CD4-positive, alpha-beta T cell treated with Interleukin-12 subunit alpha and Interleukin-12 subunit beta, for 1 hour (primary cell): ENCODE measurements around the gene SLC6A3.
"Not testable (repeated sequence)": the region's sequence is repeated elsewhere in the genome, so short reads cannot be mapped to it uniquely, and the experiment has no call there.

ENCODE experiments used
- DNase-seq: peaks from one replicate; pipeline ENCODE4 v3.0.0-alpha.2; 2020

SLC6A3 gene

DNA sequence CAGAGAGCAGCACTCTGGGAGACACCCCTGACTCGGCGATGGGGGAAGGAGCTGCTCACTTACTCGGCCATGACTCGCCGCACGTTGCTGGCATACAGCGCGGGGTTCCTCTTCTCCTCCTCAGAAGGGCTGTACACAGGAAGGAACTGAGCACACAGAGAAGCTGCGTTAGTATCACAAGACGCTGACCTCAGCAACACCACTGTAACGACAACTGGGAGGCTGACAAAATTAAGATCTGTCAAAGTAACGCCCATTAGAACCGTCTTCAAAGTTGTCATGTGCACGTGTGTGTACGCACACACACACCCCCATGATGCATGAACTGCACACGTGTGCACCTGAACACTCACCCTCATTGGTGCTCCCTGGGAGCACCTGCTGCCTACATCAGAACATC, 32.1 kb upstream of the SLC6A3 start:
- DNase-seq = no peak

DNA sequence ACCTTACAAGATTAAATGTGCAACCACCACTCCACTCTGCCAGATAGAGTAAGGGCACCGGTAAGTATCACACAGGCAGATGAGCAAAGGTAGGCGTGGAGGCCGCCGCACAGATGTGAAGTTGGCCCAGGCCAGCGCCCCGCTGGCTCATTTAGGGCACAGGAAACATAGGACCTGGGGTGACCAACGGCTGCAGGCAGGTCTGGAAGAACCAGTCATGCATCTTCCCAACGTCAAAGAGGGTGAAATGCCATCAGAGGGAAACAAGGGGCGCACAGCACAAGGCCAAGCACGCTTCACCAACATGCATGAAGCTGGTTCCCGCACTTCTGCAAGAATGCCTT, 31.7 kb upstream of the SLC6A3 start:
- no peak for DNase-seq

- DNase-seq = no peak
Measured at GRCh38 chr5:1476181-1476966, 31.1 kb upstream of the SLC6A3 start.

DNA sequence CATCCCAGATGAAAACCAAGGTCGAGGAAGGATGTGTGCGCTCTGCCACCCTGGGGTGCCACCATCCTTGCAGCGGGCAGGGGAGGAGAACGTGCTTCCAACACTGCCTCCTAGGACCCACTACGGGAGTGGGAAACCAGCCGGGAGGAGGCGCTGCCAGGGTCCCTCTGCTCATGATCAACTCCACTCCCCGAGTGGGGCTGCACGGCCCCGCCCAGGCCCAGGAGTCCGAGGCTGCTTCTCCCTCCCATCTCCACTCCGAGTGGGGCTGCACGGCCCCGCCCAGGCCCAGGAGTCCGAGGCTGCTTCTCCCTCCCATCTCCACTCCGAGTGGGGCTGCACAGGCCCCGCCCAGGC, 30.3 kb upstream of the SLC6A3 start:
- not testable (repeated sequence) for DNase-seq

GRCh38 chr5:1474866-1475543, 29.8 kb upstream of the SLC6A3 start:
- DNase-seq = no peak

DNA sequence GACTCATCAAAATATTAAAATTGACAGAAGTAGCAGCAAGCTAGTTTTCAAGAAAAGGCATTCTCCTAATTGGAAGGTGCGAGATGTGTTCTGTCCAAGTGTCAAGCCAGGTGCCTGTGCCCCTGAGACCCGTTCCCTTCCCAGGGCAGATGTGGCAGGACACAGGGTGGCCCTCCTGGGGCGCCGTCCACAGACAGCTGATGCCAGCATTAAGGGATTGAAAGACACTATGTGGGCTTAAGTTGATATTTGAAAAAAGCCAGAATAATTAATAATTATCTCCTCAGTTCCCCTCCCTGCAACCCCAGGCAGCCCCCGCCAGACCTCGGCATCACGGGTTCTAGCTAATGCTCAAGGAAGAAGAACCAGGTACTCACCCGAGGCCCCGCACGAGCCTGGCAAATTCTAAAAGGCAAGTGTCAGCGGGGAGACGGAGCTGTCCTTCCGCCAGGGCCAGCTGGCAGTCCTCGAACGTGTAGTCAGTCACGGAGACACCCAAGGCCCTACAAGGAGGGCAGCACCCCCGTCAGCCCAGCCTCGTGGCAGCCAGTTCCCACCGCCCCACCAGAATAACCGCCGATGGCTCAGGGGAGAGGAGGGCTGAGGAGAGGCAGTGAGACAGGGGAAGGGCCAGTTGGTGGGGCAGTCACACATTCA, 29.1 kb upstream of the SLC6A3 start:
- DNase-seq = no peak

- DNase-seq = no peak
Measured at GRCh38 chr5:1473746-1474145, 28.5 kb upstream of the SLC6A3 start.

GRCh38 chr5:1472964-1473628, 27.9 kb upstream of the SLC6A3 start:
- DNase-seq = no peak

DNA sequence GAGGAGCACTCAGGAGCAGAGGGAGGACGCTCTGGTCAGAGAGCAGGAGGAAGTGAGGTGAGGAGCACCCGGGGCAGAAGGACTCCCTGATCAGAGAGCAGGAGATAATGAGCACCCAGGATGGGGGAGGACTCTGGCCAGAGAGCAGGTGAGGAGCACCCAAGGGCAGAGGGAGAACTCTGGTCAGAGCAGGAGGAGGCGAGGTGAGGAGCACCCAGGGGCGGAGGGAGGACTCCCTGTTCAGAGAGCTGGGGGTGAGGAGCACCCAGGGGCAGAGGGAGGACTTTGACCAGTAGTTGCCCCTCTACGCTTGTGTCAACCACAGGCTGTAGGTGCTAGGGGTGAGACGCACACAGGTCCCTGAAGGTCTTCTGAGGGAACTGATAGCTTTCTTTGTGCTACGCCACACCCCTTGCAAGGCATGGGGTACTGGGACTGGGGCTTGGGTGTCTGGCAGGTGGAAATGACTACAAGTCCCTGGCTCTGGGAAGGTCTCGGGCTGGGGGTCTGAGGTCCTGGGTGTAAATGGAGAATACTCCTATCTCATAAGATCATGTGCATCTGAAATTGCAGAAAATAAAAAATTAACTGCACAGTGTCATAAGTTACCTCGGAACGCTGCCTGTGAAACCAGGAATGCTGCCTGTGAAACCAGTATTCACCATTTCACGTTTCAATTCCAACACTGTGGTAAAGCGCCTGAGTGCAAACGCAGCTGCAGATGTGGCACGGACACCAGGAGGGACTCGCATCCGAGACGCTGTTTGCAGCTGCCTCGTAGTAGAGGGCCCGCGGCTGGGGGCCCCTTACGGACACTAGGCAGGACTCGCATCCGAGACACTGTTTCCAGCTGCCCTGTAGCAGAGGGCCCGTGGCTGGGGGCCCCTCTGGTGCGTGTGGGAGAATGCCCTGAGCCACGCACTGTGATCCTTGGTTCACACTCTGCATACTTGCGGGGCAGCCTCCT, 27.0 kb upstream of the SLC6A3 start:
- DNase-seq = no peak

DNA sequence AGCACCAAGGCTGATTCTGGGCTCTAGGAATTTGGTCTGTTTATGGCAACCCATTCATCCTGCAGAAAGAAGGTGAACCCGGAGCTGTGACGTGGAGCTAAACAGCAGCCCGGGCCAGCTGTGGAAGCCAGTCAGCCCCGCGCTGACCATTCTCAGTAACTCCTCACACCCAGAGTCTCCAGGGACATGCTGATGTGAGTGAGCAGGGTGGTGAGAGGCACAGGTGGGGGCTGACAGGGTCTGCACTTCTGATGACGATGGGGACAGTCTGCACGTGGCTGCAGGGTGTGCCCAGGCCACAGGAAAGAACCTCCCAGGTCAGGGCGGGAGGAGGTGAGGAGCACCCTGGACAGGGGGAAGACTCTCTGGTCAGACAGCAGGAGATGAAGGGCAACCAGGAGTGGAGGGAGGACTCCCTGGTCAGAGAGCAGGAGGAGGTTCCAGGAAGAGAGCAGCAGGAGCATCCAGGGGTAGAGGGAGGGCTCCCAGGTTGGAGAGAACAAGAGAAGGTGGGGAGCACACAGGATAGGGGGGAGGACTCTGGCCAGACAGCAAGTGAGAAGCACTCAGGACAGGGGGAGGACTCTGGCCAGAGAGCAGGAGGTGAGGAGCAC, 26.1 kb upstream of the SLC6A3 start:
- DNase-seq = no peak

DNA sequence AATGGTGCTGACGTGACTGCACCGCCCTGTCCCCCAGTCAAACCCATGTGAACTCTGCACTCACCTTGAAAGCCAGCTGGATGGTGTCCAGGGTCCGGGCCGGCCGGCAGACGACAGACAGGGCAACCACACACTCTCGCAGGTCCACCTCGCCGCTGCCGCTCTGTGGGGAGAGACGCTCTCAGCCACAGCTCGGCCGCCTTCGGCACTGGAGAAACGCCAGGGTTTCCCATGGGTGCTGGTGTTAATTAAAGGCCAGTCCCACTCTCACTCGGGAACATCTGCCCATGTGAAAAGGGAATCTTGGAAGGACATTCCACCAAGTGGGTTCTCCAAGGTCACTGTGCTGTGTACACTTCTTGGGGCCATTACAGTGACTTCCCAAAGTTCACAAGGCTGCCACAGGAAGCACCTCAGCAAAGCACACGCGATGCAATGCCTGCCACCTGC, 25.5 kb upstream of the SLC6A3 start:
- DNase-seq = no peak

DNA sequence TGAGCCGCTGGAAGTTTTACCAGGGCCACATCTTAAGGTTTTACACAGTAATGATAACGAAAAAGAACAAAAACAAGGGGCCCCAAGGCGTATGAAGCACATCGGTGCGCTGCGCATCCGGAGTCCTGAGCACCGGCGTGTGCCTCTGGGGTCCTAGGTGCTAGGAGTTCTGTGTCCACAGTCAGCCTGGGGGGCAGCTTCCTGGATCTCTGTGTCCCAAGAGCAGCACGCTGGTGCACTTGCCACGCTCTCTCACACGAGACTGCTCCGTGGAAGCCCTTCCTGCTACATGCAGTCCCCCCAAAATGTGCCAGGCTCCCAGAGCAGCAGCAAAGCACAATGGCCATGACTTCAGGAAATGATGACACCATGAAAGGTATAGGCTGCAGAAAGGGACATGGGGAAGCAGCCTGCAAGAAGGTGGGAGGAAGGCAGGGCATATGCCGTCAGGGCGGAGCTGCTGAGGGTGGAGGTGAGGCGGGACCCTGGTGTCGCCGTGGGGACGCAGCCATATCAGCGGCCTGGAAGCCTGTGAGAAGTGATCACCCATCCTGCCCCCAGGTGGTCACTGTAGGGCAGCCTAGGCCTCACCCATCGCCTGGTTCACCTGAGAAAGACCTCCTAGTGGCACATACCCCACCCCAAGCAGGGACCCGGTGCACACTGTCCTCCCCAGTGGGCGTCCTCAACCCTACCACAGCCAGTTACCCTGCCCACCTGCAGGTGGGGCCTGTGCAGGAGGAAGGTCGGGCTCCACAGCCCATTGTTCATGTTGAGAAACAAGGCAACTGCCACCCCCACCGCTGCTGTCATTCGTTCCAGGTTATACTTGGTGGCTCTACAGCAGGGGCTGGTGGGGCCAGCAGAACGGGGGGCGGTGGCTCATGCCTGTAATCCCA, 23.6 kb upstream of the SLC6A3 start:
- DNase-seq = no peak

DNA sequence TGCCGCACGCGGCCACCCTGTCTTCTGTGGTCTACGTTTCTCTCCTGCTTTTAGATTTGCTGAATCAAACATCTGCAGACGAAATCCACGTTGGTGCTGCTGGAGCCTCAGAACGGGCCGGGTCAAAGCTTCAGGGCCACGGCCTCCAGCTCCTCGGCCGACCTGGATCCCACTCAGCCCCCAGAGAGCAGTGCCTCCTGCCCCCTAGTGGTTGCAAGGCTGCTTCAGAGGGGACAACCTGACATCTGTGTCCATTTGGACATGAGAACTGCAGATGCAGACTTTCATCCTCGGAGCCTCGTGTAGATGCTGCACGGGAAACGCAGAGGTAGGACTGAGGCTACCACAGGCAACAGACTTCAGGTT, 23.0 kb upstream of the SLC6A3 start:
- peak; percentile 24 for DNase-seq

DNA sequence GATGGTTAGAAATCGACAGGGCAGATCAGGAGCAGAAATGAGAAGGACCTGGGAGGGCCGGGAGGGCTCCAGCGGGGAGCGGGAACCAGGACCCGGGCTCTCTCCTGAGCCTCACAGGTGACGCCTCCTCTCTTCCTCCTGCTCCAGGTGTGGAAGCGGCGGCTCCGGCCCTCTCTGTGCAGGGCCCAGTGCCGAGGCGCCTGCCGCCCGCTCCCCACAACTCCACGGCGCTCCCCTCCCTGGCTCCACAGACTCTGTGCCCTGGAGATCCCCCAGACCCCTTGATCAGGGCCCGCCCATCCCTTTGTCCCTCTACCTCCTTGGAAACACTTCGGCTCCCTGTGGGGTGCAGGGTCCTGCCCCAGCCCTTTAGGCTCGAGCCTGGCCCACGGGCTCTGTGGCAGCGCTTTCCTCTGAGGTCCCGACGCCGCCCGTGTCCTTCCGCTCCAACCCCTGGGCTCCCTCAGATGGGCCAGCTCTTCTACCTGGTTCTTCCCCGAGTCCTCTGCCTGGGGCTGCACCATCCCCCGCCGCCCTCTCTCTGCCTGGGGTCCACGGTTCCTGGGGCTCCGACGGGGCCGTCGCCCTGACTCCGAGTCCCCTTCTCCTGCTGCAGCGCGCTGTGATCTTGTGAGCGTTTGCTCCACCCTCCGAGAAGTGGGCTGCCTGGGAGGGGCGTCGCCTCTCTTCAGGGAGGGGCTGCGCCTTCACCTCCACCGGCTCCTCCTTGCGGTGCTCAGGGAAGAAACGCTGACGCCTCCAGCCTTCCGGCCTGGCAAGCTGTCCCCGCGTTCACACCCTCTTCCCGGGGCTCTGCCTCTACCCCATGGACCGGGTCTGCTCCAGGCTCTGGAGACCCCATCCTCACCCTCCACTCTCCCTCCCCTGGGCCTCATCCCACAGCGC, 22.4 kb upstream of the SLC6A3 start:
- DNase-seq = no peak

DNA sequence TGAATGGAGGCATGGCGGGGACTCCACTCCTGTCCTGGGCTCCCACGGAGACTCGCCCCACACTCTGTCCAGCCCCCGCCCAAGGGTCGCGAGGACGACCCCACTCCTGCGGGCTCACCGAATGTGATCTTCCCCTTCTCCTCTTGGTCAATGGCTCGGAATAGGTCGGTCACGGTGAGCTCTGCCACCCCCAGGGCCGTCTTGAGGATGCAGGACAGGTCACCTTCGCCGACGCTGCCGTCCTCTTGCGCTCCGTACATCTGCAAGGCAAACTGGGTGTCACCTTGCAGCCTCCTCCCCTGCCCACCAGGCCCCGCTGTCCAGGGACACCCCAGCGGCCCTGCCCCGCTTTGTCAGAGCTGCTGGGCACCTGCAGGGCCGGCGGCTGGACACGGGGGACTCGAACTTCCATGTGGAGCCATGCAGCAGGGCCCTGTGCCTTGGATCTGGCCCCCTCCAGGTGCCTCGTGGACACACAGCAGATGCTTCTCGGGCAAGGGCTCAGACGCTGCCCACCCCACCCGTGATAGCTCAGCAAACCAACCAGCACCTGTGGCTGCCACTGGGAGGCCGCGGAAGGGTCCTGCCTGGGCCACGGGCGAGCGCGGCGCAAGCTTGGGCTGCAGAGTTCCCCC, 21.5 kb upstream of the SLC6A3 start:
- no peak for DNase-seq

- no peak for DNase-seq
Measured at GRCh38 chr5:1465966-1466471, 20.8 kb upstream of the SLC6A3 start.

- no peak for DNase-seq
Measured at GRCh38 chr5:1465117-1465516, 19.9 kb upstream of the SLC6A3 start.

- no peak for DNase-seq
Measured at GRCh38 chr5:1464511-1464910, 19.3 kb upstream of the SLC6A3 start.

GRCh38 chr5:1464096-1464446, 18.8 kb upstream of the SLC6A3 start:
- DNase-seq = no peak
